GM12878 (cell line): Measurements from ENCODE around the gene DUSP16.

Experiments
- BCLAF1 ChIP-seq: fragments of 450-650 bp; IDR thresholded peaks from 2 replicates; pipeline ENCODE4 v1.6.1; 2017; ENCODE audit warnings: antibody characterized with exemption, mild to moderate bottlenecking, moderate library complexity
- CEBPB ChIP-seq, 2 experiments: fragments of 150-350 bp in 1 of 2; IDR thresholded peaks; 2 replicates each; pipeline ENCODE4 v1.6.1; 2012 to 2014; ENCODE audit warnings: low read depth in 2 of 2, low read length in 2 of 2, borderline replicate concordance in 1 of 2, inconsistent platforms in 1 of 2
- CTCF ChIP-seq, 3 experiments: IDR thresholded peaks in 2 of 3; conservative IDR thresholded peaks in 1 of 3; 2 replicates each; pipeline ENCODE4 v1.5.1; 2011; ENCODE audit warnings: low read depth in 3 of 3, low read length in 3 of 3, mild to moderate bottlenecking in 3 of 3, control low read depth in 2 of 3, moderate library complexity in 2 of 3, inconsistent platforms in 1 of 3, mixed read lengths in 1 of 3; ENCODE audit not compliant: control insufficient read depth in 2 of 3, insufficient read depth in 1 of 3; ENCODE audit errors: extremely low read depth in 1 of 3
- E4F1 ChIP-seq: fragments of 450-650 bp; IDR thresholded peaks from 2 replicates; pipeline ENCODE4 v1.6.1; 2018; ENCODE audit warnings: borderline replicate concordance, mild to moderate bottlenecking; ENCODE audit not compliant: partially characterized antibody
- NFIC ChIP-seq: IDR thresholded peaks from 2 replicates; pipeline ENCODE4 v1.6.1; 2012; ENCODE audit warnings: low read depth, mild to moderate bottlenecking, inconsistent platforms, low read length, moderate library complexity
- RAD21 ChIP-seq: IDR thresholded peaks from 2 replicates; pipeline ENCODE4 v1.6.1; 2011; ENCODE audit warnings: mild to moderate bottlenecking, low read depth, low read length, moderate library complexity; ENCODE audit not compliant: insufficient read depth
- RAD51 ChIP-seq: fragments of 450-650 bp; IDR thresholded peaks from 2 replicates; pipeline ENCODE4 v1.6.1; 2016; ENCODE audit warnings: moderate library complexity, mild to moderate bottlenecking, inconsistent platforms
- SIX5 ChIP-seq: IDR thresholded peaks from 2 replicates; pipeline ENCODE4 v1.6.1; 2011; ENCODE audit warnings: mild to moderate bottlenecking, low read depth, low read length, moderate library complexity; ENCODE audit not compliant: severe bottlenecking
- SMAD1 ChIP-seq: fragments of 450-650 bp; IDR thresholded peaks from 2 replicates; pipeline ENCODE4 v1.6.1; 2018; ENCODE audit warnings: mild to moderate bottlenecking, low read depth; ENCODE audit not compliant: partially characterized antibody
- TCF7 ChIP-seq: IDR thresholded peaks from 2 replicates; pipeline ENCODE4 v1.6.1; 2014; ENCODE audit warnings: antibody characterized with exemption, borderline replicate concordance
- ZBTB4 ChIP-seq: fragments of 450-650 bp; formaldehyde crosslinking; IDR thresholded peaks from 2 replicates; pipeline ENCODE4 v1.4.0; 2022; ENCODE audit warnings: mild to moderate bottlenecking, moderate library complexity
- ZNF217 ChIP-seq: fragments of 450-650 bp; IDR thresholded peaks from 2 replicates; pipeline ENCODE4 v1.6.1; 2017; ENCODE audit warnings: antibody characterized with exemption, mild to moderate bottlenecking
- ZNF274 ChIP-seq: IDR thresholded peaks from one replicate; pipeline ENCODE4 v1.8.0; 2011; ENCODE audit not compliant: insufficient read length, insufficient read depth

GRCh38 chr12:12474471-12474928, 88.2 kb downstream of the DUSP16 start:
- TF ChIP-seq ZNF274 (no peak), TCF7 (no peak), RAD21 (no peak), SMAD1 (no peak), SIX5 (no peak), ZNF217 (no peak), CTCF (IDR thresholded peaks at IDR 0.05 in 2 of 3, conservative IDR thresholded peaks at IDR 0.05 in 1 of 3; ENCODE audit: control insufficient read depth in 2 of 3, extremely low read depth in 1 of 3, insufficient read depth in 1 of 3, low read depth in 3 of 3, low read length in 3 of 3) (no peak), BCLAF1 (no peak), NFIC (no peak), CEBPB (IDR thresholded peaks at IDR 0.05; ENCODE audit: borderline replicate concordance in 1 of 2, low read depth in 2 of 2, low read length in 2 of 2) (no peak), E4F1 (no peak), ZBTB4 (no peak), RAD51 (no peak)
